K562 (cell line): ENCODE measurements around the gene ODF4.

ENCODE experiments used
- IRF1 ChIP-seq: sonication (generic); formaldehyde crosslinking; IDR thresholded peaks from 2 replicates; pipeline ENCODE4 v1.8.0; 2022; ENCODE audit warnings: missing genetic modification reagents, mild to moderate bottlenecking, borderline replicate concordance
- KLF1 ChIP-seq: fragments of 450-650 bp; IDR thresholded peaks from 2 replicates; pipeline ENCODE4 v1.6.1; 2016; ENCODE audit warnings: missing genetic modification characterization, missing compliant biosample characterization
- L3MBTL2 ChIP-seq: fragments of 450-650 bp; IDR thresholded peaks from 2 replicates; pipeline ENCODE4 v1.6.1; 2016; ENCODE audit warnings: mild to moderate bottlenecking, moderate library complexity
- MEF2D ChIP-seq: conservative IDR thresholded peaks from 2 replicates; pipeline ENCODE4 v1.6.1; 2016; ENCODE audit warnings: low read depth, missing genetic modification characterization, missing compliant biosample characterization
- PRMT5 ChIP-seq: sonication (generic); formaldehyde crosslinking; IDR thresholded peaks from 2 replicates; pipeline ENCODE4 v1.5.0; 2020; ENCODE audit warnings: missing genetic modification reagents
- ZNF212 ChIP-seq: fragments of 450-650 bp; formaldehyde crosslinking; IDR thresholded peaks from 2 replicates; pipeline ENCODE4 v1.4.0; 2020; ENCODE audit warnings: mild to moderate bottlenecking

GRCh38 chr17:8359769-8360168 is 20.1 kb downstream of the ODF4 start:
- TF ChIP-seq IRF1 (CRISPR knock-in tag) (no peak), ZNF212 (CRISPR knock-in tag) (no peak), KLF1 (no peak), MEF2D (no peak), L3MBTL2 (no peak), PRMT5 (CRISPR knock-in tag) (no peak)
